NCI-H2196 (cell line): ENCODE results near the gene PALLD.
"Not testable (repeated sequence)": the region's sequence is repeated elsewhere in the genome, so short reads cannot be mapped to it uniquely, and the experiment has no call there.

Experiments used
- DNase-seq: peaks from one replicate; lab custom pipeline; 2025; ENCODE audit not compliant: unreplicated experiment; lab: John Stamatoyannopoulos, UW

The PALLD gene

DNA sequence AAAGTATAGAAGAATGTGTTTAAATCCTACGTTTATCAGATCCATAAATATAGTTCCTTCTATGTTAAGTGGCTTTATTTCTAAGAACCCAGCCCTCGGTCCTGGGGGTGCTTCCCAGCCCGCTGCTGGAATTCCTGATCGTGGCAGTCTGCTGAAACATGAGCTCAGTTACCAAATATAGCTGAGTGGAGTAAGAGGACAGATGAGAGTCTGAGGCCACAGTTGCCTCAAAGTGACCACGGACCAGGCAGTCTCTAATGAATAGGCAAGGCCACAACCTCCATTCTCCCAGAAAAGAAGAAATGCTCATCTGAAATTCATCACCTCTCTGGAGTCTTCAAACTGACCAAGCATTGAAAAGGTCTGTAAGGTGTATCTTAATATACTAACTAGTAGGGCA lies at the start of gene PALLD:
Gene PALLD, plus strand, starts transcription at position 219 of the 400 bp plus-strand sequence.
- DNase-seq: no peak

GRCh38 chr4:168449063-168449462 lies 47.8 kb upstream of the PALLD start:
- DNase-seq: not testable (repeated sequence)

DNA sequence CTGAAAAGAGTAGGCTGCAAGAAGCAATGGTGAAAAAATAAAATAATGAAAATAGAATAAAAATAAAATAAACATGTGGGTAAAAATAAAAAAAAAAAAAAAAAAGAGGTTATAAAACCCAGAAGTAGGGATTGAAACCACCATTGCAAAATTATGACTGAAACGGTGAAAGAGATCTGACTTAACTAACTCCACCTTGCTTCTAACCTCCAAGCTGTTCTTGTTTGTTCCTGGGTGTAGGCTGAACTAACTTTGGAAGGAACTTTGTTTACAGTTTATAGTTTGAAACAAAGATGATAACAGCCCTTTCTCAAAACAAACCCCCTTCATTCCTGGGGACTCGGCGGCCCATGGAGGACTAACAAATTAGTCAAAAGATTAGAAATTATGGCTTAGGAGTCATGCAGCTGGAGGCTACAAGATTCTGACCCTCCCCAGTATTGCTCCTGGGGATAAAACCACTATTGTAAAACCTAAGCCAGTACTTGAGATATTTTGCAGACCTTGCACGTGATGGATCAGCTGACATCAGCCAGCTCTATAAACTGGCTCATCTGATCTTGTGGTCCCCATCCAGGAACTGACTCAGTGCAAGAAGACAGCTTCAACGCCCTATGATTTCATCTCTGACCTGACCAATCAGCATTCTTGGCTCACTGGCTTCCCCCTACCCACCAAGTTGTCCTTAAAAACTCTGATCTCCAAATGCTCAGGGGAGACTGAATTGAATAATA lies 47.0 kb upstream of the PALLD start:
- no peak for DNase-seq

GRCh38 chr4:168451331-168451730 lies 45.5 kb upstream of the PALLD start:
- no peak for DNase-seq

DNA sequence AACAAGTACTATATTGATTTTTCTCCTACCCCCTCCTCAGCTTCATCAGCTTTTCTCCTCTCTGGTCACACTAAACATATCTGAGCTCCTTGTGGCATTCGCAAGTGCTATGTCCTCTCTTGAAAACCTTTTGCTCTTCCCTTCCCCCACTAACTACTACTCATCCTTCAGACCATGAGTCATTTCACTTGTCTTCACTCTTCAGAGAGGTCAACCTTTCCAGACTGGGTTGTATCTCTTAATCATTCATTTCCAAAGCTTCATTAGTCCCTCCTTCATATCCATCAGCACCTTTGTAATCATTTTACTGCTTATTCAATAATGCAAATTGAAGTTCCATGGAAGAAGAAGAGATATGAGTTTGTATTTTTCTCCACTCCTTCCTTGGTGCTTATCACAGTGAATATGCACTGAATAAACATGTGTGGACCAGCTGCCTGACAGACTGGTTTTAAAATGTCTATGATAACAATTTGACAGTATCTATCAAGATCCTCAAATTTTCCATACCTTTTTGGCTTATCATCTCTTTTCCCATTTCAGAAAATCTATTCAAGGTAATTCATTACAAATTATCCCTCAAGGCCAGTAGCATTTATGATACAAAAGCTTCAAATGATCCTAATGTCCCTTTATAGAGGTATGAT lies 45.0 kb upstream of the PALLD start:
- no peak for DNase-seq

DNA sequence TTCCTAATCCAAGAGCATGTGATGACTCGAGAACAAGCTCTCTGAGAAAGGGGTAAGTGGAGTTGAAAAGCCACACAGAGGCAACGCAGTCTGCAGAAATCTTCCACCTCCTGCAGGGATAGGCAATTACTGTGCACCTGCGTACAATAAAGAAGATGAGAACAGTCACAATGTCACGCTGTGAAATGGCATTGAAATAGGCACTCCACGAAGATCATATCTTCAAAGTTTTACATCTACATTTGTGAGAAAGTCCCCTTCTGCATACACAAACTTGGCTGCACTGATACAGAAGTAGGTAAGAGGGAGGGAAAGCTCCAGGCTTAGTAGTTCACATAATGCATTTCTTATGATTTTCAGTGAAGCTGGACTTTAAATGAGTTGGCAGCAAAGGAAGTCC lies 43.7 kb upstream of the PALLD start:
- DNase-seq: no peak

DNA sequence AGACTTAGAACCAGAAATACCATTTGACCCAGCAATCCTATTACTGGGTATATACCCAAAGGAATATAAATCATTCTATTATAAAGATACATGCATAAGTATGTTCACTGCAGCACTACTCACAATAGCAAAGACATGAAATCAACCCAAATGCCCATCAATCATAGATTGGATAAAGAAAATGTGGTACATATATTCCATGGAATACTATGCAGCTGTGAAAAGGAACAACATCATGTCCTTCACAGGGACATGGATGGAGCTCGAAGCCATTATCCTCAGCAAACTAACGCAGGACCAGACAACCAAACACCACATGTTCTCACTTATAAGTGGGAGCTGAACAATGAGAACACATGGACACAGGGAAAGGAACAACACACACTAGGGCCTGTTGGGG lies 38.6 kb upstream of the PALLD start:
- DNase-seq: not testable (repeated sequence)

- no peak for DNase-seq
Observed at GRCh38 chr4:168461821-168462220, 35.0 kb upstream of the PALLD start.

GRCh38 chr4:168472920-168473319 lies 23.9 kb upstream of the PALLD start:
- DNase-seq: no peak

- no peak for DNase-seq
Observed at GRCh38 chr4:168474660-168475320, 22.1 kb upstream of the PALLD start.

- no peak for DNase-seq
Observed at GRCh38 chr4:168475745-168476144, 21.1 kb upstream of the PALLD start.

DNA sequence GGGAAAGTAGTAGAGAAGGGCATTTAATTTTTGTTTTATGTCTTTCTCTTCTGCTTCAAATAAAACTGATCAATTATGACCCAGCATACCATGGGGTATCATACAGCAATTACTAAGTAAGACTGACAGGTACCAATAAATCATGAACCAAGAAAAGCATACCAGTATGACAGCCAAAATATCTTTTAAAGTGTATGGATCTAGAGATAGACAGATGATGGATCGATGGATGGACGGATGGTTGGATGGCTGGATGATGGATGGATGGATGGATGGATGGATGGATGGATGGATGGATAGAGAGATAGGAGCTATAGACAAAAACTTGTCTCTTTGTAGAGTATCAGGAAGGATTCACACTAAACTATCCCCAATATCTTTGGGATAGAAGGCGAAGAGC lies 18.0 kb upstream of the PALLD start:
- no peak for DNase-seq

DNA sequence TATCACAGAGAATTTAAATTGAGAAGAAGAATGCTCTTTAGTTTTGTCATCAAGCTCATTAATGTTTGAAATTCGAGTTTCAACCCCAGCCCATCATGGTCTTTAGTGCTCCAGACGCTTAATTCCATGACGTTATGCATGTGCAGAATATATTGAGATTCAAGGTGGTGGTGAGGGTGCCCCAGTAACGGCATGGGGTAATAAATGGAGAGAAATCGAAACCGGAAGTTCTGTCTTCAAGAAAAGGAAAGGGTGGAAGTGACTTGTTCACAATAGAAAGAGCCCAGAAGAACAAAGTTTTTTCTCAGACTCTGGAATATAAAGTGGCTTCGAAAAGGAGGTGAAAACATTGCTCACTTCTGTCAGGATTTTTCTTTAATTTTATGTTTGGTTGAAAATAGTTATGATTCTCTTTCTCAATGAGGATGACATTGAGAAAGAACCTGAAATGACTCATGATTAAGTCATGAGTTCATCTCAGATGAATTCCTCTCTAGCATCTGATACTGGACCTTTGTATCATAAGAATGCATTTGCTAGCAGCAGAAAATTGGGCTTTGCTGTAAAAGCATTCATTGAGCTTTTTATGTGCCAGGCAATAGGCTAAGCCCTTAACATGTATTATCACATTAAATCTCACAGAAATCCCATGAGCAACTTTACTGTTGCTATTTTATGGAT lies 15.8 kb upstream of the PALLD start:
- DNase-seq: peak; percentile 38

DNA sequence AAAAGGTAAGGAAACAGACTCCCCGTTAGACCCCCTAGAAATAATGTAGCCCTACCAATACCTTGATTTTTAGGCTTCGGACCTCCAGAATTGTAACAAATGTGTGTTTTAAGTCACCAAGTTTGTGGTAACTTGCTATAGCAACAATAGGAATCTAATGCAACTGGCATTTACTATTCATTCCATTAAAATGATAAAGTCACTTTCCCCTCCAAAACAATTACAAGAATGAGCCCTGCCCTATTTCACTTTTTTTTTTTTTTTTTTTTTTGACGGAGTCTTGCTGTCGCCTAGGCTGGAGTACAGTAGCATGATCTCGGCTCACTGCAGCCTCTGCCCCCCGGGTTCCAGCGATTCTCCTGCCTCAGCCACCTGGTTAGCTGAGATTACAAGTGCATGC lies 13.0 kb upstream of the PALLD start:
- DNase-seq: no peak

DNA sequence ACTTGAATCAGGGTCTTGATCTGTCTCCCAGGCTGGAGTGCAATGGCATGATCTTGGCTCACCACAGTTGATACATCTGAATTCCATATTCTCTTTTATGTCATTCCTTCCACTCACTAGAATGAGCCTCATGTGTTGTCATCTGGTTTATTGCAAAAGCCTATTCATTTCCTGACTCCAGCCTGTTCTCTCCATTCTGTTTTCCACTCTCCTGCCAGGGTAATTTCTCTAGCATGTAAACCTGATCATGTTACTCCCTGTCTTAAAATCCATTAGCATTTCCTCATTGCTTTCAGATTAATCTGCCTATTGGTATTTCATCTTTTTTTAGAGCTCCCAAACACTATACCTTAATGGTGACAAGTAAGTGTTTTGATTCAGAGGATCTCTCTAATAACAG lies 12.2 kb upstream of the PALLD start:
- no peak for DNase-seq

GRCh38 chr4:168485156-168485910 lies 11.5 kb upstream of the PALLD start:
- DNase-seq: no peak

GRCh38 chr4:168486912-168487281 lies 10.0 kb upstream of the PALLD start:
- DNase-seq: no peak

- no peak for DNase-seq
Observed at GRCh38 chr4:168487282-168488035, 9.4 kb upstream of the PALLD start.

DNA sequence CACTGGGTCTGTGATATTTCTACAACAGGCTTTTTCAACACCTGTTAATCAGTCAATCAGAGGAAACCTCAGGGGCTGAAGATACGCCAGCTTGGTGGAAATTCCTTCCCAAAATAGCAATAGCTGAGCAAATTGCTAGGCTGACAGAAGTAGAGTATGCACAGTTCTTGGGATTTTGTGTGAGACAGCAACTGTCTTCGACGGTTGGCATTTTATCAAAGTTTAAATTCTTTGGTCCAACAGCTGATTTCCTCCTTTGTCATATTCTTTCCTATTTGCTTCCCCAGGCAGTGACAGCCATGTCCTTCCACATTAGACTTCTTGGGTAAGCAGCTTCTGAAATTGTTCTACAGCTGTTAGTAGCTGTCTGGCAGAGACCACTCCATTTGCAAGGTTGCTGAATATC lies 8.0 kb upstream of the PALLD start:
- no peak for DNase-seq

DNA sequence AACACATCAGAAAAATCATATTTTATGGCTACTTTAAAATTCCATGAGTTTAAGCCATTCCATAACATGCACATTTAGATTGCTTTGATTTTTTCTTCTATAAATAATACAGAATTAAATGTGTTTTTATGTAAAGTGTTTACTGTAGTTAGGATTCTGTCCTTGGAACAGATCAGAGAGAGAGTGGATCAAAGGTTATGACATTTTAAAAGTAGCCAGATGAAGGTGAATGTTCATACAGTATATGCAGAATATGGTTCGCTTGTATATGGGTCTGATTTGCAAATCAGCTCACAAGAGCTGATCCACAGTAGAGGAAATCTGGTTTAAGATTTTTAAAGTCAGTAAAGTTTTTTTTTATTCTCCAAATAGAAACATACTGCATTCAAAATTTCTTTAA lies 7.2 kb upstream of the PALLD start:
- DNase-seq: no peak
